Stimulated activated naive B cell treated with anti-CD40 and anti-IgM and Interleukin-4, amounts not matched to agents 10 μg/mL and 1 μg/mL and 100 μg/mL, for 72 hours (primary cell): ENCODE data around the gene MRPL2.
A peak's percentile ranks its signal among the peaks of the same experiment; 100 is the strongest.

Source experiments
- ATAC-seq, 2 donors: fragments of 150-1000 bp; cut with Tn5 transposase; replicated peaks; 2 replicates each; pipeline ENCODE4 v1.10.0; 2021; ENCODE audit warnings: moderate library complexity in 1 of 2
- DNase-seq: peaks from one replicate; pipeline ENCODE4 v3.0.0; 2021
- H3K27ac Mint-ChIP-seq: one replicate; pipeline ENCODE4 v1.8.0; 2022; ENCODE audit warnings: mild to moderate bottlenecking, mixed read lengths
- H3K27me3 Mint-ChIP-seq, 2 donors: one replicate each; pipeline ENCODE4 v1.8.0; 2022; ENCODE audit warnings: mixed read lengths in 2 of 2
- H3K36me3 Mint-ChIP-seq, 2 donors: one replicate each; pipeline ENCODE4 v1.8.0; 2022; ENCODE audit warnings: mixed read lengths in 2 of 2, mild to moderate bottlenecking in 1 of 2
- H3K4me1 Mint-ChIP-seq, 2 donors: one replicate each; pipeline ENCODE4 v1.8.0; 2022; ENCODE audit warnings: mixed read lengths in 2 of 2, mild to moderate bottlenecking in 1 of 2
- H3K4me3 Mint-ChIP-seq, 2 donors: one replicate each; pipeline ENCODE4 v1.8.0; 2022; ENCODE audit warnings: mild to moderate bottlenecking in 2 of 2, mixed read lengths in 2 of 2, moderate library complexity in 1 of 2
- H3K9me3 Mint-ChIP-seq, 2 donors: one replicate each; pipeline ENCODE4 v1.8.0; 2022; ENCODE audit warnings: mixed read lengths in 2 of 2, mild to moderate bottlenecking in 1 of 2

The MRPL2 gene

DNA sequence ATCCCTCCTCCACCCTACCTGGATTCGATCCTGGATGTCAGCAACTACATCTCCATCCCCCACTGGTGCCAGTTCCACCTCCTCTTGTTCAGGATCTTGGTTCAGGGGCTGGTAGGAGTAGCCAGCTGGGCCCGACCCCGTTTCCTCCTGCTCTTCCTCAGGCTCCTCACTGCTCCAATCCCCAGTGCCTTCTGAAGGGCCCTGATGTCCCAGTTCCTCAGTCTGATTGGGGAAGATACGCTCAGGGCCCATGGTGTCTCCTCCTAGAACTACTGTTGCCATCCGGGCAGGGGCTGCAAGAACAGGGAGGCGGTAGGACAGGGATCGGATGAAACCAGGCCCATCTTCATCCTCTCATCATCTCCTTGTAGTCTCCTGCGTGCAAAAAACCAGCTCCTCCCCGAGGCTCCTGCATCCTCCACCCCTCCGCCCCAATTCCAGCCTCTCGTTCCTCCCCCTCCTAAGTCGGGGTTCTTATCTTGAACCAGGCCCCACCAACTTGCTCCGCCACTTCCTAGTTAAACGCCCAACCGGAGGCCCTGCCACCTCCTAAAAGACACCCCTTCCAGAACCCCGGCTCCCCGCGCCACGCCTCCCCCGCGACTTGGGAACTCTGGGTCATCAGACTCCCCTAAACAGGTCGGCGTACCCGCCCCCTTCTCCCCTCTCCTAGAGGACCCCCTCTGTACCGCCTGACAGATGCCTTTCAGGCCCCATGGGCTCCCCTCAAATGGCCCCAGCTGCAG is 46.0 kb downstream of the MRPL2 start:
- Mint-ChIP-seq H3K4me3 (peak overlapping the region; percentile 96 to 99), H3K4me1 (peaks cover 42 to 77% of the 10 kb centered on the region in 2 donors), H3K36me3 (peaks cover 23 to 52% of the 10 kb centered on the region in 2 donors), H3K27ac (peak overlapping the region; percentile 98), H3K9me3 (no peaks in the 10 kb centered on the region), H3K27me3 (no peaks in the 10 kb centered on the region)
- ATAC-seq (peak; percentile 0 to 24), DNase-seq (no peak)

DNA sequence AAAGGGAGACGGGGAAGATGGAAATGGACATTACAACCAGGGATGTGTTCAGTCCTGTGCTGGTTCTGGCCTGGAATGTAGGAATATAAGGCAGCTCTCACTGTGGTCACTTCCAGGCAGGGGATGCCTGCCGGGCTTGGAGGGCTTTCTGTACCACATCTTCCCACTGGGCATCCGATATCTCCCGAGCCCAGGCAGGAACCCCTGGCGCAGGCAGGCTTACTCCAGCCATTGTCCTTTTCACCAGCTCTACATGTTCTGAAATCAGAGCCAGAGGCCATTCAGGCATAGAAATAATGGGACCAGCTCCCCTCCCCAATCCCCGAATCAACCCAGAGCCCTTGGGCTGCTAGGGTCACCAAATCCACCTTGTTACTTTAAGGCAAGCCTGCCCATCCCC is 46.9 kb downstream of the MRPL2 start:
- no peak for ATAC-seq
- Mint-ChIP-seq H3K27ac (peak overlapping the region; percentile 98), H3K36me3 (peaks cover 25 to 51% of the 10 kb centered on the region in 2 donors), H3K9me3 (no peaks in the 10 kb centered on the region), H3K4me3 (peak overlapping the region; percentile 96 to 99), H3K27me3 (no peaks in the 10 kb centered on the region), H3K4me1 (peaks cover 40 to 73% of the 10 kb centered on the region in 2 donors)
- DNase-seq, result no peak

DNA sequence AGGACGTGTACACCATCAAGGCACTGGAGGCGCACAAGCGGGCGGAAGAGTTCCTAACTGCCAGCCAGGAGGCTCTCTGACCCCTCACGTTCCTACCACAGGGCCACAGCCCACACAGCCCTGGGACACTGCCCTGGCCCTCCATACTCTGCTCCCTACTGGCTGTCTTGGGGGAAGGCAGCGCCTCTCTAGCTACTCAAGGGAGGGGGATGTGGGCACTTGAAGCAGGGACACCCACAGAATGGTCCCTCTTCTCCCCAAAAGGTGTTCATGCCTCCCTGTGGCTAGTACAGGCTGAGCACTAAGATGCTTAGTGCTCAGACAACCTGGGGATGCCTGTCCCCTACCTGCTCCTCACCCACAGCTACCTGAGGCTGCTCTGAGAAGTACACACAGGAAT is 48.0 kb downstream of the MRPL2 start:
- DNase-seq, result no peak
- H3K27ac Mint-ChIP-seq, result peak overlapping the region; percentile 51
- H3K4me1 Mint-ChIP-seq, result peaks cover 36 to 62% of the 10 kb centered on the region in 2 donors
- H3K4me3 Mint-ChIP-seq, result no peak overlapping the region
- no peaks in the 10 kb centered on the region for H3K9me3 Mint-ChIP-seq
- peaks cover 24 to 58% of the 10 kb centered on the region in 2 donors for H3K36me3 Mint-ChIP-seq
- H3K27me3 Mint-ChIP-seq, result no peaks in the 10 kb centered on the region
- no peak for ATAC-seq

DNA sequence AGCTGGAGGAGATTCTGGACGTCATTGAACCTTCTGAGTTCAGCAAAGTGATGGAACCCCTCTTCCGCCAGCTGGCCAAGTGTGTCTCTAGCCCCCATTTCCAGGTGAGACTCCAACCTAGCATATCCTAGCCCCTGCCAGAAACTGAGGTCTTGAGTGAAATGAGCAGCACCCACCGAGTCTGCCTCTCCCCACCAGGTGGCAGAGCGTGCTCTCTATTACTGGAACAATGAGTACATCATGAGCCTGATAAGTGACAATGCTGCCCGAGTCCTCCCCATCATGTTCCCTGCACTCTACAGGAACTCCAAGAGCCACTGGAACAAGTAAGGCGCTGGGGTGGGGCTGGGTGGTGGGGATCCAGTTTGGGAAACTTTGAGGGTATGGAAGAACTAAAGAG is 50.1 kb downstream of the MRPL2 start:
- peaks cover 27 to 58% of the 10 kb centered on the region in 2 donors for H3K36me3 Mint-ChIP-seq
- H3K4me1 Mint-ChIP-seq, result peaks cover 27 to 48% of the 10 kb centered on the region in 2 donors
- no peak overlapping the region for H3K27ac Mint-ChIP-seq
- no peak for ATAC-seq
- H3K9me3 Mint-ChIP-seq, result no peaks in the 10 kb centered on the region
- no peak overlapping the region for H3K4me3 Mint-ChIP-seq
- no peaks in the 10 kb centered on the region for H3K27me3 Mint-ChIP-seq
- DNase-seq, result no peak

DNA sequence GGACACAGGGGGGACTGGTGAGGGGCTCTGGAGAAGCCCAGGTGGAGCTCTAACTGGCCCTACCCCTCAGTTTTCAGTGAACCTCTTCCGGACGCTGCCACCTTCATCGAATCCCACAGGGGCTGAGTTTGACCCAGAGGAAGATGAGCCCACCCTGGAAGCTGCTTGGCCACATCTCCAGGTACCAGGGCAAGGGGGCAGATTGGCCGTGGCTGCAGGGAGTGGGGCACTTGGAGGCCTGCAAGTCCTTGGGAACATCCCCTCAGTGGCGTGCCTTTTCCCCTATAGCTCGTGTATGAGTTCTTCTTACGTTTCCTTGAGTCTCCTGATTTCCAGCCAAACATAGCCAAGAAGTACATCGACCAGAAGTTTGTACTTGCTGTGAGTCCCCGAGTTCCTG is 52.1 kb downstream of the MRPL2 start:
- H3K4me3 Mint-ChIP-seq, result no peak overlapping the region
- no peak overlapping the region for H3K27ac Mint-ChIP-seq
- H3K36me3 Mint-ChIP-seq, result peaks cover 20 to 49% of the 10 kb centered on the region in 2 donors
- H3K4me1 Mint-ChIP-seq, result peaks cover 12 to 28% of the 10 kb centered on the region in 2 donors
- H3K9me3 Mint-ChIP-seq, result no peaks in the 10 kb centered on the region
- ATAC-seq (no peak), DNase-seq (no peak)
- H3K27me3 Mint-ChIP-seq, result no peaks in the 10 kb centered on the region

DNA sequence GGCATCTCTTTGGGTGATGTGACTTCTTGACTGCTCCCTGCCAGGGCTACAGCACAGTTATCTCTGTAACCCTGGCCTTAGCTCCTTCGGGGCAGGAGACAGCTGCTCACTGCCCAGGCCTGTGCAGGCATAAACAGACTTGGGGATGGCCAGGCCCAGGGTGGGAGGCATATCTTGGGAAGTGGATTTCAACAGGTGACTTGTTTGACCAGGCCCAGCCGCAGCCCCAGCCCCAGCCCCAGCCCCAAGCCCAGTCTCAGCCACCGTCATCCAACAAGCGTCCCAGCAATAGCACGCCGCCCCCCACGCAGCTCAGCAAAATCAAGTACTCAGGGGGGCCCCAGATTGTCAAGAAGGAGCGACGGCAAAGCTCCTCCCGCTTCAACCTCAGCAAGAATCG is 53.0 kb downstream of the MRPL2 start:
- Mint-ChIP-seq H3K27ac (no peak overlapping the region), H3K4me1 (peaks cover 5 to 19% of the 10 kb centered on the region in 2 donors), H3K4me3 (no peak overlapping the region), H3K9me3 (no peaks in the 10 kb centered on the region), H3K27me3 (no peaks in the 10 kb centered on the region), H3K36me3 (peaks cover 18 to 43% of the 10 kb centered on the region in 2 donors)
- no peak for ATAC-seq
- DNase-seq, result no peak

DNA sequence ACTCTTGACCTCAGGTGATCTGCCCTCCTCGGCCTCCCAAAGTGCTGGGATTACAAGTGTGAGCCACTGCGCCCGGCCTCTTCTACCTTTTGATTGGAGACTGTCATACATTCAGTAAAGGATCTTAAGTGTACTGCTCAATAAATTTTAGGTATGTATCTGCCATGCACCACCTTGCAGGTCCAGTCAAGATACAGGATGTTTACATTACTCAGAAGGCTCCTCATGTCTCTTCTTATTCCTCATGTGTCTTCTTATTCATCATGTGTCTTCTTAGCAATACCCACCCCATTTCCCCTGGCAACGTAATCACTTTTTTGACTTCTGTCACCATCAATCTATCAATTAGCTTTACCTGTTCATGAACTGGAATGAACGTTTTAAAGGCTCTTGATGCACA is 53.4 kb downstream of the MRPL2 start:
- no peak overlapping the region for H3K27ac Mint-ChIP-seq
- ATAC-seq, result no peak
- H3K27me3 Mint-ChIP-seq, result no peaks in the 10 kb centered on the region
- H3K4me3 Mint-ChIP-seq, result no peak overlapping the region
- no peak for DNase-seq
- peaks cover 18 to 42% of the 10 kb centered on the region in 2 donors for H3K36me3 Mint-ChIP-seq
- H3K4me1 Mint-ChIP-seq, result peaks cover 5 to 17% of the 10 kb centered on the region in 2 donors
- H3K9me3 Mint-ChIP-seq, result no peaks in the 10 kb centered on the region
